ENCODE data around the gene SYT2. TPM values are rescaled to one million over a fixed set of nuclear protein-coding genes. Genes with fewer than 3 reads are reported as not detected.

The SYT2 gene
- polyA plus RNA-seq, 1 of the 3 experiments (the other 2 are of a cell fraction): 0.03 TPM

GRCh38 chr1:202575918-202576653 lies 134.2 kb downstream of the SYT2 start:
- peak overlapping the region; percentile 1; the same call in 1 of the 2 replicates for H3K9ac ChIP-seq
- H3K4me2 ChIP-seq: peak overlapping the region; percentile 49; the same call in 1 of the 2 replicates
- no peak for TF ChIP-seq USF1 (IDR thresholded peaks at IDR 0.05; ENCODE audit: borderline replicate concordance, low read depth)
- peak; percentile 44; the same call in 1 of the 2 replicates for TF ChIP-seq POLR2AphosphoS5 (IDR thresholded peaks at IDR 0.05; ENCODE audit: low read depth, low read length)
- TF ChIP-seq FOSL2 (IDR thresholded peaks at IDR 0.05; ENCODE audit: borderline replicate concordance, low read depth): peak; percentile 21; the same call in 1 of the 2 replicates
- TF ChIP-seq CTCF (IDR thresholded peaks at IDR 0.05): no peak
- peak; percentile 49 for TF ChIP-seq PBX3 (IDR thresholded peaks at IDR 0.05)
- no peak for TF ChIP-seq REST (IDR thresholded peaks at IDR 0.05; ENCODE audit: low read depth, low read length)
- peak; percentile 44 to 94; a peak in 3 of 4 replicates for TF ChIP-seq EP300 (IDR thresholded peaks at IDR 0.05; ENCODE audit: borderline replicate concordance in 1 of 2, low read depth in 1 of 2, low read length in 1 of 2)
- TF ChIP-seq GATA2 (CRISPR knock-in tag; IDR thresholded peaks at IDR 0.05): peak; percentile 96
- peak; percentile 94 for TF ChIP-seq RCOR1 (IDR thresholded peaks at IDR 0.05; ENCODE audit: low read length)
- TF ChIP-seq CHD2 (IDR thresholded peaks at IDR 0.05; ENCODE audit: low read length, partially characterized antibody): peak; percentile 84
- peak; percentile 51; the same call in 1 of the 2 replicates for TF ChIP-seq TEAD4 (IDR thresholded peaks at IDR 0.05; ENCODE audit: borderline replicate concordance, insufficient read depth)
- TF ChIP-seq FOXJ3 (CRISPR knock-in tag; IDR thresholded peaks at IDR 0.05): peak; percentile 88
- no peak for TF ChIP-seq IRF3 (IDR thresholded peaks at IDR 0.05; ENCODE audit: low read depth, low read length)
- TF ChIP-seq JUND (IDR thresholded peaks at IDR 0.05): peak; percentile 57
- TF ChIP-seq FOXM1 (IDR thresholded peaks at IDR 0.05; ENCODE audit: low read depth): no peak
- peak; percentile 39; the same call in 1 of the 2 replicates for TF ChIP-seq NFIC (IDR thresholded peaks at IDR 0.05; ENCODE audit: borderline replicate concordance)
- peak; percentile 69 for TF ChIP-seq TCF12 (IDR thresholded peaks at IDR 0.05)
- peak; percentile 32 for TF ChIP-seq RAD21 (IDR thresholded peaks at IDR 0.05; ENCODE audit: low read length)
- no peaks in the 10 kb centered on the region for H3K79me2 ChIP-seq (ENCODE audit: insufficient read depth)
- no peak overlapping the region for H2AFZ ChIP-seq (ENCODE audit: low read depth)
- H3K9me2 ChIP-seq: no peaks in the 10 kb centered on the region
- WGBS (ENCODE audit: low lambda C conversion rate): 50% methylated on average over 2 of the region's 2 CpGs
- H3F3A ChIP-seq (replicated peaks; ENCODE audit: insufficient read depth): peaks cover 26% of the 10 kb centered on the region
- peak; percentile 70 for DNase-seq
- ChIA-PET POLR2A (interaction anchor here (1.3 kb wide), 1 partner anchor 11 kb away, joined by 5 read pairs; no protein-coding TSS in a partner anchor), CTCF (interaction anchor here (1.0 to 6.5 kb wide), 7 partner anchors 11 to 144 kb away, joined by 4 to 48 read pairs (median 12); no protein-coding TSS in a partner anchor)
- peaks cover 0 to 3% of the 10 kb centered on the region in 2 experiments for H3K36me3 ChIP-seq (replicated peaks in 1 of 2; ENCODE audit: control insufficient read depth in 1 of 2, insufficient read depth in 2 of 2, low read length in 1 of 2)
- peaks cover 52 to 74% of the 10 kb centered on the region in 2 experiments for H3K4me1 ChIP-seq (ENCODE audit: control insufficient read depth in 1 of 2, insufficient read depth in 2 of 2, low read depth in 1 of 2, low read length in 1 of 2)
- H4K20me1 ChIP-seq (ENCODE audit: insufficient read depth): no peaks in the 10 kb centered on the region
- peak overlapping the region; percentile 72 to 96 for H3K27ac ChIP-seq (ENCODE audit: low read depth in 2 of 2, low read length in 1 of 2)
- H3K27me3 ChIP-seq (ENCODE audit: insufficient read depth): no peaks in the 10 kb centered on the region
- no peaks in the 10 kb centered on the region for H3K9me3 ChIP-seq
- no peak overlapping the region; a peak in 1 of 4 replicates for H3K4me3 ChIP-seq (ENCODE audit: low read depth in 2 of 2, low read length in 1 of 2)

Data from SK-N-SH (cell line).